ENCODE data around the gene STK10. TPM values are rescaled to one million over a fixed set of nuclear protein-coding genes. Genes with fewer than 3 reads are reported as not detected.

STK10 gene
- total and polyA plus RNA-seq, 2 of the 8 experiments (the other 6 are each of a cell fraction or from before 2014, with no cell fraction given): 10.5 to 21.4 TPM

- TF ChIP-seq BACH1 (IDR thresholded peaks at IDR 0.05; ENCODE audit: low read length) (no peak), SIRT6 (IDR thresholded peaks at IDR 0.05; ENCODE audit: low read length) (no peak), CHD2 (IDR thresholded peaks at IDR 0.05; ENCODE audit: low read length) (no peak), YY1 (IDR thresholded peaks at IDR 0.05; ENCODE audit: low read depth, low read length) (no peak), SUZ12 (IDR thresholded peaks at IDR 0.05; ENCODE audit: low read length) (no peak), PHF8 (conservative IDR thresholded peaks at IDR 0.05; ENCODE audit: low read depth, low read length) (no peak), RFX5 (IDR thresholded peaks at IDR 0.05; ENCODE audit: borderline replicate concordance, low read depth, low read length) (no peak), SAP30 (IDR thresholded peaks at IDR 0.05; ENCODE audit: insufficient read depth, insufficient replicate concordance, low read length) (no peak)
Measured at GRCh38 chr5:172194985-172195774, 7.2 kb upstream of the STK10 start (continued).

All from H1 (cell line).